NT2/D1 (cell line): Measurements from ENCODE around the gene CHORDC1.

Source experiments
- YY1 ChIP-seq: IDR thresholded peaks from 2 replicates; pipeline ENCODE4 v1.6.1; 2011; ENCODE audit not compliant: insufficient read length, insufficient read depth
- ZNF274 ChIP-seq: IDR thresholded peaks from 2 replicates; pipeline ENCODE4 v1.6.1; 2011; ENCODE audit warnings: mild to moderate bottlenecking, low read depth, low read length

DNA sequence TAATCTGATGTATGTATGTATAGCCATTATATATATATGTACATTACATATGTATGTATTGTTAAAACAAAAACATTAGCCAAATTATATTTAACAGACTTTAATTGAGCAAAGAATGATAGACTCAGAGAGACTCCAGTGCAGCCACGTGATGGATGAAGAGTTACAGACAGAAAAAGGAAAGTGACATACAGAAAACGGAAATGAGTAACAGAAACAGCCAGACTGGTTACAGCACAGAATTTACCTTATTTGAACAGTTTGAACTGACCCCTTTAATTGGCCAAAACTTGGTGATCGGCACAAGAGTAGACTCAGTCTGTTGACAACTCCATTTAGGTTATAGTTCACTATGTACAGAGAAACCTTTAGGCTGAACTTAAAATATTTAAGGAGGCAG, 35.0 kb downstream of the CHORDC1 start:
- TF ChIP-seq YY1, result no peak
- TF ChIP-seq ZNF274, result no peak
